HUES48 (cell line): Measurements from ENCODE around the gene ZBTB20.

Experiments used
- H3K27ac ChIP-seq: one replicate; pipeline ENCODE4 v1.7.0; 2013; ENCODE audit warnings: low read depth, low read length, inconsistent platforms
- H3K27me3 ChIP-seq: 2 replicates; pipeline ENCODE4 v1.6.1; 2013; ENCODE audit warnings: mild to moderate bottlenecking, low read length; ENCODE audit not compliant: control insufficient read depth, insufficient read depth
- H3K36me3 ChIP-seq: 2 replicates; pipeline ENCODE4 v1.6.1; 2013; ENCODE audit warnings: low read length; ENCODE audit not compliant: control insufficient read depth, insufficient read depth
- H3K4me1 ChIP-seq: 2 replicates; pipeline ENCODE4 v1.6.1; 2013; ENCODE audit warnings: mild to moderate bottlenecking, low read length; ENCODE audit not compliant: control insufficient read depth, insufficient read depth
- H3K4me3 ChIP-seq: 2 replicates; pipeline ENCODE4 v1.5.1; 2013; ENCODE audit warnings: mild to moderate bottlenecking, low read depth, low read length
- H3K9ac ChIP-seq: 2 replicates; pipeline ENCODE4 v1.6.1; 2013; ENCODE audit warnings: mild to moderate bottlenecking, low read depth, low read length, moderate library complexity
- H3K9me3 ChIP-seq: 2 replicates; pipeline ENCODE4 v1.6.1; 2013; ENCODE audit warnings: low read length; ENCODE audit not compliant: control insufficient read depth, insufficient read depth

ZBTB20 gene

GRCh38 chr3:114338651-114339357, 808.3 kb downstream of the ZBTB20 start:
- H3K4me3 ChIP-seq = no peak overlapping the region
- no peaks in the 10 kb centered on the region for H3K36me3 ChIP-seq
- no peak overlapping the region for H3K27ac ChIP-seq
- no peaks in the 10 kb centered on the region for H3K9me3 ChIP-seq
- no peak overlapping the region for H3K9ac ChIP-seq
- no peaks in the 10 kb centered on the region for H3K27me3 ChIP-seq
- H3K4me1 ChIP-seq = peaks cover 30% of the 10 kb centered on the region

- no peak overlapping the region for H3K4me3 ChIP-seq
- peaks cover 47% of the 10 kb centered on the region for H3K4me1 ChIP-seq
Measured at GRCh38 chr3:114336857-114337256, 810.2 kb downstream of the ZBTB20 start.

GRCh38 chr3:114336122-114336697, 810.9 kb downstream of the ZBTB20 start:
- H3K27me3 ChIP-seq = no peaks in the 10 kb centered on the region
- H3K36me3 ChIP-seq = no peaks in the 10 kb centered on the region
- no peak overlapping the region for H3K4me3 ChIP-seq
- H3K9me3 ChIP-seq = no peaks in the 10 kb centered on the region
- H3K4me1 ChIP-seq = peaks cover 47% of the 10 kb centered on the region
- H3K9ac ChIP-seq = no peak overlapping the region
- no peak overlapping the region for H3K27ac ChIP-seq

More at GRCh38 chr3:114336857-114337256, 810.2 kb downstream of the ZBTB20 start:
- no peak overlapping the region for H3K27ac ChIP-seq
- no peaks in the 10 kb centered on the region for H3K9me3 ChIP-seq
- no peaks in the 10 kb centered on the region for H3K27me3 ChIP-seq
- no peak overlapping the region for H3K9ac ChIP-seq
- H3K36me3 ChIP-seq = no peaks in the 10 kb centered on the region

- no peak overlapping the region for H3K4me3 ChIP-seq
- peaks cover 52% of the 10 kb centered on the region for H3K4me1 ChIP-seq
- H3K27ac ChIP-seq = peak overlapping the region; percentile 57
- no peaks in the 10 kb centered on the region for H3K36me3 ChIP-seq
- no peak overlapping the region; the same call in 1 of the 2 replicates for H3K9ac ChIP-seq
- no peaks in the 10 kb centered on the region for H3K27me3 ChIP-seq
- no peaks in the 10 kb centered on the region for H3K9me3 ChIP-seq
Measured at GRCh38 chr3:114333923-114334240, 813.2 kb downstream of the ZBTB20 start.

DNA sequence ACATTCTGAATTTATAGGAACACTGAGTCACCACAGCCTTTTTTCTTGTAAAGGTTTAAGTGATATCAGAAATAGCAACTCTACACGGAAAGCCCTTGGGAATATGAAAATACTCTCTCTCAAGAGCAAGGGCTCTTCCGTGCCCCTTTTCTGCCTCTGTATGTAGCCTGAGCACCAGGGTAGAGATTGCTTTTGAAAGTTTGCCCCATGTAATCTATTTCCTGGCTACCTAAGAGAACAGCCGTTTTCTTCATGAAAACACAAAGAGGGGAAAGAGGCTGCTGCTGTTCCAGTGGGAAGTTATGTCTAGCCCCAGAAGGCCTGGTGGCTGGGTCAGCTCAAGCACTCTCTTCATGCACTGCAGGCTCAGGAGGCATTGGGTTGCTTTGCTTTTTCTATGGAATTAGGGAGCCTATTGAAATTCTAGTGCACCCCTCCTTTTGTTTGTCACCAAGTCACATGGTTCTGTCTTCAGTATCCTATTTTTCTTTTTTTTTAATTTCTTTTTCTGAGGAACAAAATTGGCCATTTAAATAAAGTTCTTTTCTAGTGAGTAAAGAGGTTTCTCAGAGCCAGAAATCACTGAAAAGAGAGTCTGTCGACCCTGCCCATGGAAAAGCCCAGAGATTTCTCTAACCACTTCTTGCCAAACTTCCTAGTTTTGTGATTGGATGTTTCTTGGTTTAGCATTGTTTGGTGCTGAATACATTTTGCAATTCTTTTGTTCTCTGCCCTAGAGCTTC, 813.7 kb downstream of the ZBTB20 start:
- peak overlapping the region; percentile 17; the same call in 1 of the 2 replicates for H3K4me3 ChIP-seq
- no peaks in the 10 kb centered on the region for H3K36me3 ChIP-seq
- H3K9ac ChIP-seq = no peak overlapping the region; the same call in 1 of the 2 replicates
- H3K9me3 ChIP-seq = no peaks in the 10 kb centered on the region
- H3K27me3 ChIP-seq = no peaks in the 10 kb centered on the region
- peaks cover 52% of the 10 kb centered on the region for H3K4me1 ChIP-seq
- H3K27ac ChIP-seq = peak overlapping the region; percentile 57

DNA sequence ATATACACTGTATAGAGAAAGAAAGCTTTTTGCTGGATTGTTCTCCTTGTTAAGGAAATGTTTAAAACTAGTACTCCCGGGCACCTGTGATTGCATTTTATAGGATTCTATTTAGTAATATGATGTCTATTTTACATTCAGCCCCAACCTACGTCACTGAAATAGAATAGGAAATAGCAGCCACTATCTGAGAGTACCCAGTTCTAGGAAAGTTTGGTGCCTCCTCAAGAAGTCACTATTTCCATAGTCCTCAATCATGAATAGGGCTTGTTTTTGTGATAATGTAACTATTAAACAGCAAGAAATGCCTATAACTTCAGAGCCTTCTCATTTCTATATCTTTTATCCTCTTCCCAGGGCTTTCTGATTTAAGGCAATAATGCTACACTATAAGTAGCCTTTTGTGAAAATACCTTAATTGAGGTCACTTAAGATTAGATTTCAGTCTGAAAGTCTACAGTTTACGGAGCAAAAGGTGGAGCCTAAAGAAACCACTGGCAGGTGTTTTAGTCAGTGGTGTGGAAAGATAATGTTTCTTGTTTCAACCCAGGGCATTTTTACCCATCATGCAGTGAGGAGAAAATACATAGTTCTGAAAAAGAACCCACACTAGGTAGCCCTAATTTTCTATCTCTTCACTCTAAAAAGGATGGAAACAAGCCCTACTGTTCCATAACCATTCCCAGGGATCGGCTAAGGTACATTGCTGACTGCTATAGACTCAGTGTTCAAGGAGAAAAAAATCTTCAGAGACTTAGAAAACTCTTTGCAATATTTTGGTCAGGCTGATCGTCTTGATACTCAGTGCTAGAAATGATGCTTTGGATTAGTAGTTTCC, 814.5 kb downstream of the ZBTB20 start:
- no peaks in the 10 kb centered on the region for H3K27me3 ChIP-seq
- H3K9ac ChIP-seq = no peak overlapping the region
- H3K4me3 ChIP-seq = no peak overlapping the region
- peak overlapping the region; percentile 42 for H3K27ac ChIP-seq
- H3K4me1 ChIP-seq = peaks cover 48% of the 10 kb centered on the region
- no peaks in the 10 kb centered on the region for H3K36me3 ChIP-seq
- H3K9me3 ChIP-seq = no peaks in the 10 kb centered on the region

DNA sequence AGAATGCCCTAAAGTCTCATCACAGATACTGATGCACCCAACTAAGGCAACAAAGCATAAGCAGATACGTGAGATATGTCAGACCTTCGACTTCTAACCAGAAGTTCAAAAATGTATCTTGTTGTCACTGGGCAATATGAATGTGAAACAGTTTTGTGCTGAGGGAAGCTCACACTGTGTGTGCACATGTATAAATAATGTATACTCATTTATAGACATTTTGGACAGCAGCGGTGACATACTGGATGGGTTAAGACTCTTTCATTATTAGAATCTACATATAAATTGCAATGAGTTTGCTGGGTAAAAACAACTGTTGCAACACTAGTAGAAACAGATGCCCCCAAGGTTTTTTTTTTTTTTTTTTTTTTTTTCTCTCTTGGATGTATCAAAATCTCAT, 815.4 kb downstream of the ZBTB20 start:
- Histone ChIP-seq H3K4me3 (no peak overlapping the region), H3K36me3 (no peaks in the 10 kb centered on the region), H3K27ac (no peak overlapping the region), H3K9me3 (no peaks in the 10 kb centered on the region), H3K4me1 (peaks cover 47% of the 10 kb centered on the region), H3K9ac (no peak overlapping the region), H3K27me3 (no peaks in the 10 kb centered on the region)

- H3K27me3 ChIP-seq = no peaks in the 10 kb centered on the region
- H3K27ac ChIP-seq = no peak overlapping the region
- H3K9me3 ChIP-seq = no peaks in the 10 kb centered on the region
- H3K4me1 ChIP-seq = peaks cover 43% of the 10 kb centered on the region
- no peak overlapping the region for H3K9ac ChIP-seq
- H3K4me3 ChIP-seq = no peak overlapping the region
- H3K36me3 ChIP-seq = no peaks in the 10 kb centered on the region
Measured at GRCh38 chr3:114331007-114331406, 816.1 kb downstream of the ZBTB20 start.

DNA sequence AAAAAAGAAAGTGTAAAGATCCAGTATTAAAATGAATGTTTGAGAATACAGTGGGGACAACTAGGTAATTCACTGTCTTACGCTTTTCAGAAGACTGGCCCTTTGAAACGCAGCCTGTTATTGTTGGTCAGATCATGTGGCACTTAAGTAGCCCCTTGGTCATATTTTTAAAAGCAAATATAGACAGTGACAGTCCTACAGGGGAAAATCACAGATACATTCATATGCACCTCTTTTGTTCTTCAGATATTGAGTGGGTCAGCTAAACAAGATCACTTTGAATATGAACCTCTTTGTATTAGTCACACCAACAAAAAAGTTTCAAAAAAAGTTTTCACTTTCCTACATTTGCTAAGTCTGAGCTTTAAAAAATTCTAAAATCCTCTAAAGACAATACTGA, 817.3 kb downstream of the ZBTB20 start:
- H3K9me3 ChIP-seq = no peaks in the 10 kb centered on the region
- no peak overlapping the region for H3K9ac ChIP-seq
- no peaks in the 10 kb centered on the region for H3K27me3 ChIP-seq
- no peaks in the 10 kb centered on the region for H3K36me3 ChIP-seq
- no peak overlapping the region for H3K4me3 ChIP-seq
- no peak overlapping the region for H3K27ac ChIP-seq
- H3K4me1 ChIP-seq = peaks cover 38% of the 10 kb centered on the region

GRCh38 chr3:114328345-114328744, 818.7 kb downstream of the ZBTB20 start:
- Histone ChIP-seq H3K9me3 (no peaks in the 10 kb centered on the region), H3K36me3 (no peaks in the 10 kb centered on the region), H3K27ac (no peak overlapping the region), H3K27me3 (no peaks in the 10 kb centered on the region), H3K9ac (no peak overlapping the region), H3K4me1 (peaks cover 26% of the 10 kb centered on the region), H3K4me3 (no peak overlapping the region)
